DMS 273 (cell line): Measurements from ENCODE around the gene REN.
A peak's percentile ranks its signal among the peaks of the same experiment; 100 is the strongest.

Source experiments
- DNase-seq: peaks from one replicate; lab custom pipeline; 2025; ENCODE audit not compliant: unreplicated experiment; lab: John Stamatoyannopoulos, UW

REN gene

DNA sequence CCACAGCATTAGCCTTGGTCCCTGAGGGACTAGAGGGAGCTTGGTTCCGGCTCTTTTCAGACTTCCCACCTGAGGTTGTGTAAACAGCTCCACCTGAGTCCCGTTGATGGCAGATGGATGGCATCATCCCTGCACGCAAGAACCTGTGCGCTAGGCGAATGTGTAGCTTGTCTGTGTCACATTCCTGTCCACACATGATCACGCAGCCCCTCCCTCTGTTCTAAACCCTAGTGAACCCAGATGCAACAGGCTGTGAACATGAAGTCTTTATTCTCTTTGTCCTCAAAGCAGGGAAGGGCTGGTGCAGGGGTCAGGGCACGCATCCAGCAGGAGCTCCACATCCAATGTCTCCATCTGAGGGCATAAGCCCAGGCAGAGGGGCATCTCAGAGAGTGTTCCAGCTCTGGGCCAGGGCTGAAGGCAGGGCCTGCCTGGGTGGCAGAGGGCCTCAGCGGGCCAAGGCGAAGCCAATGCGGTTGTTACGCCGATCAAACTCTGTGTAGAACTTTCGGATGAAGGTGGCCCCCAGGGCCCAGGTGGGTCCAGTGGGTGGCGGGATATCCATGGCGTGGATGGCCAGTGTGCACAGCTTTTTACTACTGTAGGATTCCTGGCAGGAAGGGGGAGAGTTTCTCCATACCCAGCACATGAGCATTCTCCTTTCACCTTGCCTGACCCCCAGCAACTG lies 11.4 kb downstream of the REN start:
- no peak for DNase-seq

DNA sequence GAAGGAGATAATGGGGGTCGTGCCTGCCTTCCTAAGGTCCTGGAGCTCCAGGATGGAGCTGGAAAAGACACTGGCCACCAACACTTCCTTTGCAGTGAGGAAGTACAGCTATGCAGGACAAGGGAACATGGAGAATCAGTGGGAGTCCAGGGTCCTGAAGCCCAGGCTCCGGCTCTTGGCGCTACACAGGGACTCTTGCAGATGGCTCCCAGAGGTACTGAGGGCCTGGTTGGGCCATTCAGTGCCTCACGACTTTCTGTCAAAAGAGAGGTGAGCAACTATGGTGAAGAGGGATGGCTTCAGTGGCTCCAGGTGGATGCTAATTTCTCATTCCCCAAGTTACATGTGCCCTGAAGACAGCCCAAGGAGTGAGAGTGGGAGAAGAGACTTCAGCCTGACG lies 12.5 kb downstream of the REN start:
- DNase-seq, result no peak

DNA sequence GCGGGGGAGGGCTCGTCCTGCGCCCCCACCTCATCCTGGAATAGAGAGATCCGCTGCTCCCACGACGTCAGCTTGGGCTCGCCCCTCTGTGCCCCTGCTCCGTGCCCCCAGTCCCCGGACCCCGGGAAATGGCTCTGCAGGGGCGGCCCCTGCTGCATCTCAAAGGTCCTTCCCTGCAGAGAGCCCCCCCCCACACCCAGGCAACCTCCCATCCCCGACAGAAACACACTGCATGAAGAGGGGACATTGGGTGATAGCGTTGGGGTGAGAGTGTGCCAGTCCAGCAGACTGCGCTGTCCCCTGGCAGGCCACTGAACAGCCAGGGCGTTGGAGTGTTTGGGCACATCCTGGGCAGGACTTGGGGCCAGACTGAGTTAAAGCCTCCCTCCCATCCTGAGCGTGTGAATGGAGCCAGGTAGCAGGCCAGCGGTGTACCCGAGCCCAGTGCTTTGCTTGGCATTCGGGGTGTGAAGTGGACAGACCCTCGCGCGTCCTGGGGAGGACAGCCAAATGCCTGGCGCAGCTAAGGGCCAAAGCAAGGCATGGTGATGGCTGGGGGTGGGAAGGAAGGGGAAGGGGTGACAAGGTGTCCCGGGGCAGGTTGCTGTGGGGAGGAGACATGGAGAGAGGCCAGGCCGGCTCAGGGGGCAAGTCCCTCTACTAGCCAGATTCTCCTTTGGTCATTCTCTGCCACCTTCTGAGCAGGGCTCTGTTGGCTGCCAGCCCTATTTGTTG lies 13.7 kb downstream of the REN start:
- DNase-seq, result no peak

DNA sequence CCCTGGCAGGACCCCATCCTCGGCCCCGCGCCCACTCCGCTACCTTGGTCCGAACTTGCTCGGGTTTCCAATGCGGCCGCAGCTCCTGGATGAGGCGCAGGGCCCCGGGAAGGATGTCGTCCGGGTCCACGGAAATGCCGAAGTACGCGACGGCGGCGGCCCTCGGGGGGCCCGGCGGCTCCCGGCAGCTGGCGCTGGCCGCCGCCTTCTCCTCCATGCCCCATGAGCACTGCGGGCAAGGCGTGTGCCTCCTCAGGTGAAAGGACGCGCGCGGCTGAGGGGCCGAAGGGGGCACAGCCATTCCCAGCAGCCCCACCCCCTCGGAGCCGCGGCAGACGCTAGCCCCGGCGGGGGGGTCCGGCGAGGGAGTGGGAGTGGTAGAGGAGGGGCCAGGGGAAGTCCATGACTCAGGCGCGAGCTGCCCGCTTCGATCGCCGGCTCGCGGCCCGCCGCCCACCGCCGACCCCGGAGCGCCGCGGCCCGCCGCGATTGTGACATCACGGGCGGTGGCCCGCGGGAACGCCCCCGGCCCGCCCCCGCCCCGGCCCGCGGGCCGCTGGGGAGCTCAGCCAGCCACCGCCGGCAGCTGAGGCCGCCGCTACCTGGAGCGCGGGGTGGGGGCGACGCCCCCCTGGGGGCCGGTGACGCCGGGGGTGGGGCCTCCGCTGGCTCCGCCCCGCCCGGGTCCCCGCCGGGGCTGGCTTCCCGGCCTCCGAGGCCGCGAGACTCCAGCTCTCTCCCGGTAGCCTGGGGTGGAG lies 14.4 kb downstream of the REN start, which contains the start of gene ETNK2:
TSS of gene ETNK2 (minus strand) at position 493 of the 758 bp plus-strand sequence. CDS start at position 301, 192 bp downstream.
- DNase-seq, result peak; percentile 81

DNA sequence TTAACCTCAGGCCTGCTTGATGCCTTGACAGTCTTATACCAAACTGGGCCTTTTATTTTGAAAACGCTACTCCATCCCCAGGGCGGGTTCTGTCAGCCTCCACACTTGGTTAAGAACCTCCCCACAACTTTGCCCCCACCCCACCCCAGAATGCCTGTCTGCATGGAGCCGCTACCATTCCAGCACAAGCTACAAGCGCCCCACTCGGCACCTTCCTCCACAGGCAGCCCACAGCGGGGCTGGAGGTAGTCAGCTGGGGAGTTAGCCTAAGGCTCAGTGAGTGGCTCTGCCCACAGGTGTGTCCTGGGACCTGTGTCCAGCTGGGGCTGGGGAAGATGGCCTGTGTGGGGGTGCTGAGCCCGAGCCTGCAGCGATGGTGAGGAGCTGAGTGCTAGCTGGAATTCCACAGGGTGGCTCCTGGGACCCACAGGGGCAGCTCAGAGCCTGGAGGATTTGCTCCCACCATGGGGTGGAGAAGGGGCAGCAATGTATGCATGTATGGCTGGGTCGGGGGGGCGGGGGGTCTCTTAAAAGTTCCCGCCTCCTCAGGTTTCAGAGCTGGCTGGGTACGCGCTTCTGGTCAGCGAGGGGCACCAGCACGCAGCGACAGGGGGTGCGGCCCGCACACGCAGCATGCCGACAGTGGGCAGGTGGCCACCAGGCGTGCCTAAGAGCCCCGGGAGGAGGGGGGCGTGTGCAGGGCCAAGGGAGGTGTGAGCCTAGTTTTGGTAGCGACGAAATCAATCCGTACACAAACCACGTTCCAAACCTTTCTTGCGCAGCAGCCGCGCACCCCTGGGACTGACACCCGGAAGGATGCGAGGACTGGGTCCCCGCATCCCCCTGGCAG lies 15.2 kb downstream of the REN start:
- peak; percentile 60 for DNase-seq

DNA sequence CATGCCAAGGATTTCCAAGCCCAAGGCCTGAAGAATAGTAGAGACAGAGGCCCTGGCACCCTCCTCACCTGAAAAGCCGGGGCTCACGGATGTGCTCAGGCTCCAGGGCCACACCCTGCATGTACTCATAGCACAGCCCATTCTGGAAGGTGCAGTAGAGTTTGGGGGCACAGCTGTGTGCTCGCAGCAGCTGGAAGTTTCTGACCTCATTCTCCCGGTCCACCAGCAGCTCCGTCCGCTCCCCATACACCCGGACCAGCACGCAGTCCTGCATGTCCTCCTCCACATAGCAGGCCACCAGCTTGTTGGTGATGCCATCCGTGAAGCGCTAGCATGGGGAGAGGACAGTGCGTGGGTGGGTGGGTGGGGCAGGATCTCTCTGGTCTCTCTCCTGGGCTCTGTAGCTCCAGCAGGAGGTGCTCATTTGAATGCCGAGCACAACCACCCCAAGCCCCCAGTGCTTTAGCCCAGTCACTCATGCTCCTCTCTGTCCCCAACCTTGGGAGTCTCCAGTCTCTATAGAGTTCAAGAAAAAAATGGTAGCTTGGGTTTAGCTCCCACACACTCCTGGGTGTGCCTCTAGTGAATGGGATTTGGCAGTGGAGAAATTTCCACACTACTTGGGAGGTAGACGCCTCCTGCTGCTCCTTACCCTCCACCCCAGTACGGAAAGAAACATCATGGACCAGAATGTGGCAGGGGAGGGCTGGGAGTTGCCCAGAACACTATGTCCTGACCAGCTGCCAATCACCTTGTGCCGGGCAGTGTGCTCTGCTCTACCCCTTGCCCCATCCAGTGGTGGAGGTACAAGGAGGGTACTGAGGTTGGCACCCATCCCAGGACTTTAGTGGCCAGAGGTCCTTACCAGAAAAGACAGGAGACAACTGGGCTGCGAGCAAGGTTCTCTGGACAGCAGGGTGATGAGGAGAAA lies 16.2 kb downstream of the REN start:
- no peak for DNase-seq

DNA sequence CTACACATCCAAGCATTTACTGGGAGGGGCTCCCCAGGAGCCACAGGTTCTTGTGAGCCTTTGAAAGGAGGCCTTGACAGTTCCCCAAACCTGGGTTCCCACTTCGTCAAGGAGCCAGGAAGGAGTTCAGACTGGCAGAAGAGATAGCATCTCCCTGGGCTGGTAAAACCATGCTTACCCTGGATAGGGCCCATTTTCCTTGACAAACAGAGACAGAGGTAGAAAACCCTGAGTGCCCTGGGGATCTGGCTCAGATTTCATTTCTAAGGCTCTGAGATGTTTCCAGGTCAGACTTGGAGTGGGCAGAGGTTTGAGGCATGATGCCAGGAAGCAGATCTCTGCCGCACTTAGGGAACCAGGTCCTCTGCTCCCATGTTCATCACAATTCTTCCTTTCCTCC lies 17.0 kb downstream of the REN start:
- no peak for DNase-seq

DNA sequence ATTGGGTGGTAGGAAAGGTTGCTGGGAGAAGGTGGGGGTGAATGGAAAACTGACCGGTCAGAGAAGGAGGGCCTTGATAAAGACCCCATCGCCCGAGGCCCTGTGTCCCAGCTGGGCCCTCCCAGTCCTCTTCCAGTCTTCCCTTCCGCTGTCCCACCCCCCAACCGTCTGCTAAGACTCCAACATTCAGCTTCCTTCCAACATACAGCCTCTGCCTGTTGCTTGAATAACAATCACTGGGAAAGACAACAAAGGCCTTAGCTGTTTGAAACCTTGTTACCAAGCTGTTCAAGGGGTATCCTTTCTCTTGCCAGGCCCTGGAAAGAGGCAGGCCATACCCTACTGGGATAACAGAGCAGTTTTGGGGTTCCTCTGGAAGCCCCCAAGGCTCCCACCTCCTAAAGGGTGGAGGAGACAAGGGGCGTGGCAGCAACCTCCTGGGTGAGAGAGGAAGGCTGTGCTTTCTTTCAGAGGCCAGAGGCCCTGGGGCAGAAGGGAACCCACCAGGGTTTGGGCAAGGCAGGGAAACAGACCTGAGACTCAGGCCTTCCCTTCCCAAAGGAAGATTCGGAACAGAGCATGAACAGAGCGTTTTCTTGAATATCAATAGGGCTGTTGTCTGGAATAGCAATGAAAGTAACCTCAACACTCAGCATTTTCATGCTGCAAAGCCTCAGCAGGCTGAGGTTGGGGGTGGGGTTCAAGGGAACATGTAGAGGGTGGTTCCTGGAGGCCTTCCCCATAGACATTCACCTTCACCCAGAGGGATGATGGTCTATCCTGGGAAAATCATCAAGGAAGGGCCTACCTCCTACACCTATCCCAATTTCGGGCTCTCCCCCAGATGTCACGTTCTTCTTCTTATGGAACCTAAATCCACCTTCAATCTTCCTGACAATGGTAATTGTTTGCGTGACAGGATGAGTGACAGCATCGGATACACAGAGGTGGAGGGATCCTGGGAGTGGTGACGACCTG lies 18.4 kb downstream of the REN start:
- DNase-seq, result no peak

DNA sequence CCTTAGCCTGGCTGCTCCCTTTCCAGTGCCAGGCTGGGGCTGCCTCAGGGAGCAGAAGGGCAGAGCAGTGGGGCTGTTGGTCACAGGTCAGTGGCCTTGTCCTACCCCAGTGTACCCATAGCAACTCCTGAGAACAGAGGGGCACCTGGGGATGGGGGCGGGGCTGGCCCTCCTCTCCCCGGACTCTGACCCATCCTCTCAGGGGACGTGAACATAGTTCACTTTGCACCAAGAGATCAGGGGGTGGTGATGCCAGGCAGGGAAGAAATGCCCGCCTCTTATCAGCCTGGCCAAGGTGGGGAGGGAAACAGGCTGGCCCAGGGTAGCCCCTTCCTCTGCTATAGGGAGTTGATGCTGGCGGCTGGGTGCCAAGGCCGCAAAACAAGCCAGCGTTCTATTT lies 19.2 kb downstream of the REN start:
- DNase-seq, result no peak

DNA sequence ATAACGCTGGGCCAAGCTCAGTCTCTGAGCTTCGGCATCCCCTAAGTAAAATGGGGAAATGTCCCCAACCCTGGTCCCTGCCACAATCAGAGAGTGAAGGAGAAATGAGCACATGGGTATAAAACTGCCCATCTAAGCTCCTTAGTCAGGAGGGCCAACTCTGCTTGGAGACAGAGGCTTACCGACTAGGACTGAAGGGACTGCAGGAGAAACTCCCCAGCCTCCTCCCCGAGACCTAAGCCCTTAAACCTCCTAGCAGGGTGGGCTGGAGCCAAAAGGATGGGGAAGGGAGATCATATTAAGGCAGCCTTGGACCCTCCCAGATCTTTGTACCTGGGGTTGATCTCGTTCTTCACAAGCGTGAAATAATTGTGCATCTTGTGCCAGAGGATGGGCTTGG lies 19.8 kb downstream of the REN start:
- no peak for DNase-seq

DNA sequence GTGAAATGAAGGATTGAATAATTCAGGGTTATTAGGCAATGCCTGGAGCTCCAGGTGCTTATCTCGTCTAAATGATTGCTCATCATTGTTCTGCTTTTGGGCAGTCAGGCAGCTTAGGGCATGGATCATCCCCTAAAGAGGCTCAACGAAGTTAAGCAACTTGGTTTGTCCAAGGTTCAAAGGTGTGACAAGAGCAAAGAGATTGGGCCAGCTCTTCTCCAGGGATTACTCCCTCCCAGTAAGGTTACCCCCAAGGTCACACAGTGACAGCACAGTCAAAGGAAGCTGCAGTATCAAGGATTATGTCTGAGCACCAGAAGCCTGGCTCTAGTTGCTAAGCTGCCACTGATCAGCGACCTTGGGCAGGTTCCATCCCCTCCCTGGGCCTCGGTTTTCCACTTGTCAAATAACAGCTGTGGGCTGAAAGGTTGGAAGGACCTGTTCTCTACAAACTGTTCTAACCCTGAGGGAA lies 21.1 kb downstream of the REN start:
- no peak for DNase-seq

DNA sequence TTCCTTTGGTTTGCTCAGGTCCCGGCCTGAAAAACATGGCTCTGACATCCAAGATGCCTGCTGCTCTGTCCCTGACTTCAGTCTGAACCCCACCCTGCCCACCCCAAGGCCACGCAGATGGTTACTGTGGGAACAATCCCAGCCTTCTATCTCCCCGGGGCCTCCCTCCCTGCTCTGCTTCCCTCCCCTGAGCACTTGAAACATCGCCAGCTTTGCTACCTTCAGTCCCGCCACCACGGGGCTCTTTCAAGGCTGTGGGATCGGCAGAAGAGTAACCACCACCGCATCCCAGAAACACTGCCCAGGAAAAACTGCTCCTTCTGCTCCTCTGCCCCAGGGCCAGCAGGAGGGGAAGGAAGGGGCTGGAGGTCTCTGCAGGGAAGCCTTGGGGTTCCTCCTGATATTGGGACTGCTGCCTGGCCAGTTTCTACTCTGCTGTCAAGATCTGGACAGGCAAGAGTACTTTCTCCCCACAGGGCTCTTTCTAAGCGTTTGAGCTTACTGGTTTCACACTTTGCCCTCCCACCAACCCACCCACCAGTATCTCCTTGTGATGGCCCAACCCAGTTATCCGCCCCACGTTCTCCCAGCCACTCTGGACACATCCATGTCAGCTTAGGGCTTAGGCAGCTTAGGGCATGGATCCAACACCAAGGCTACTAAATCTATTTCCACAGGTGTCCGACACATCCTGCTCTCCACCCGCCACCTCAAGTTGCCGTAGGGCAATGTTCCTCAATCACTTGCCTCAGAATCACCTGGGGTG lies 22.7 kb downstream of the REN start:
- DNase-seq, result peak; percentile 20

DNA sequence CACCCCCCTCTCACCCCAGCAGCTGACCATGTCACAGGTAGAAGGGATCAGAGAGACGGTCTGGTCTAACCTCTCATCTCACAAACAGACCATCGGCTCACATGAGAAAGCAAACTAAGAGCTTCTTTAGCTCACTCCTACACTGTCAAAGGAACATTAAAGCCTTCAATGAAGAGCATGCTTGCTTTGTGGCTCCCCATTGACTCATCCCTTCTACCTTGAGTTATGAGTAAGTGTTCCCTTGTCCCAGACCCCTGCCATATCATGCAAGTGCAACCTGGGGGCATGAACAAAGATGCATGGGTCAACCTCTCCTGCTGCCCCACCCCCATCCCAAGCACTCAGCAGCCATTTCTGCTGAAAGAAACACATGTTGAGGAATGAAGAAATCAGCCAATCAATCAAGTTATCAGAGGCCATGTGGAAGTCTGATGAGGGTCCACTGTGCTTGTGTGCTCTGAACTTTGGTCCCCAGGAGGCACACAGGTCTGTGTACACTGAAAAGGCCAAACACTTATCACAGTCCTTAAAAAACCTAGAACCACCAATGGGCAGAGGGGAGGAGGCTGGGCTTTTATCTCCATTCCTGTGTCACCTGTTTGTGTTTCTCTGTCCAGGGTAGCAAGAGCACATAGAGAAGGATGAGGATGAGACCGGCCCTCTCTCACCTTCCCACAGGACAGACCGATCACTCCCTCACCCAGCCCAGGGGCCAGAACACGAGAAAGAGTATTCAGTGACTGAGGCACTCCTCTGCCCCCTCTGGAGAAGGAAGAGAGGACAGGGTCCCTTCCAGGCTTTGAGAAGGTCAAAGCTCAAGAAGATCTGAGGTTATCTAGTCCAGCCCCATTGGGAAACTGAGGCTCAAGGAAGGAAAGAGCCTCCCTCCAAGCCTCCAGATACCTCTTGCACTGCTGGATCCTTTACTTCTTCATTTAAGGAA lies 23.8 kb downstream of the REN start:
- DNase-seq, result no peak

DNA sequence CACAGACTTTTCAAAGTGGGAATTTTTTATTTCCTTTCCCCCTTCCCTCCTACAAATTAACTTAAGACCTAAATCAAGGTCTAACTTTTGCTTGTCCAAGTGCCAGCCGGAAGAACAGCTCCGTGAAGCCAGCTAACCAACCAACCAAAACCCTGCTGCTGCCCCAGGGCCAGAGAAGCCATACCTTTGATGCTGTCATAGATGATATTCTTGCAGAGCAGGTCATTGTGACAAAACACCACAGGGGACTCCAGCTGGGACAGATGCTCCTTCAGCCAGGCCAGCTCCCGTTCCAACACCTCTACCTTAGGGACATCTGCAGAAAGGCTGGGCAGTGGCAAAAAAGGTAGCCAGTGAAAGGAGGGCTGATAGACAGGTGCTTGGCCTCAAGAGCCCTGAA lies 25.0 kb downstream of the REN start:
- DNase-seq, result no peak

DNA sequence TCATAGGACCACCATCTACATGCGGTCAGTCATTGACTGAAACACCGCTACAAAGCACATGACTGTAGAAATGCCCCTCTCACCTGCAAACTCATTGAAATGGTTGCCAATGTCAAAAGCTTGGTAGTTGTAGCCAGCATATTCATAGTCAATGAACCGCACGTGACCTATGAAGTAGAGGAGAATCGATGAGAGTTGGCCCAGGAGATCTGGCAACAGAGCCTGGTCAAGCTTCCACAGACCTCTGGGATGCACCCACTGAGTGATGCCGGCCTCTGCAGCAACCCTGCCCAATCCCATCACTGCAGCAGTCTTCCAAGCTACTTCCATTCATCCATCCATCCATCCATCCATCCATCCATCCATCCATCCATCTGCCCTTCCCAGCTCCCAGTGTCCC lies 26.2 kb downstream of the REN start:
- DNase-seq, result no peak

DNA sequence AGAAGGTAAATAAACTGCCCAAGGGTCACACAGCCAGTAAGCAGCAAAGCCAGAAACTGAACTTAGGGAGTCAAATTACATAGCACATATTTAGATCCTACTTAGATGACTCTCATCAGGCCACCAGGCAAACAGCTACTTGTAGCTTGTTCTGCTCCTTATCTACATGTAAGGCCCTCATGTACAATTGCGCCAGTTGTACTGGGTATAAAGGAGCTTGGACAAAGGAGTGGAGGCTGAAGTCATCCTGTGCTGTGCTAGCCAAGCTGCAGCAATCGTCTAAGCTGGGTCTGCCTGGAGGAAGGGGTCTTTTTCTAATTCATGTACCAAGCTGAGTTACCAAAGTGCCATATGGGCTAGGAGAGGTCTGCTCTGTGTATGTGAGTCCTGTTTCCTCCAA lies 27.0 kb downstream of the REN start:
- no peak for DNase-seq

DNA sequence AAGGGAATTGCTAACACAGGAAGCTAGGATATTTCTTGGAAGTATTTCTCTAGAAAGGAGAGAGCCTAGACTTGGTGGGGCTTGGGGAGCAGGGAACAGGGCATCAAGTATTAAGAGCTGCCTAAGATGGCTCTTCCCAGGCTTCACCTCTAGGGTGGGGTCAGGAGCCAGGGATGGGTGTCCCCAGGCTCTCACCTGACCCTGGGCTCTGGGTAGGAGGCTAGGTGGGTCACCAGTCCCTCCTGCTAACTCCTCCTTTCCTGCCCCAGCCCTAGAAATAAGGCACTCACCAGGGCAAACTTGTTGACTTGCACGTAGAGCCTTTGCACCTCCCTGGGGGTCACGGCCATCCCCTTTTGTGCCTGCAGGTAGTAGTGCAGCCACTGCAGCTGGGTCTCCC lies 29.3 kb downstream of the REN start:
- no peak for DNase-seq
